T-helper 2 cell treated with Interferon-gamma antibody and Interleukin-4, amounts not matched to agents 5 μg/mL and 100 μg/mL, for 36 hours (primary cell): ENCODE measurements around the gene S100Z.
A peak's percentile ranks its signal among the peaks of the same experiment; 100 is the strongest.

ENCODE experiments used
- DNase-seq: peaks from one replicate; pipeline ENCODE4 v3.0.0; 2021; ENCODE audit warnings: low spot score
- H3K27ac Mint-ChIP-seq: one replicate; pipeline ENCODE4 v1.8.0; 2021; ENCODE audit warnings: mild to moderate bottlenecking, mixed read lengths
- H3K27me3 Mint-ChIP-seq: one replicate; pipeline ENCODE4 v1.8.0; 2021; ENCODE audit warnings: low read depth, mixed read lengths
- H3K36me3 Mint-ChIP-seq: one replicate; pipeline ENCODE4 v1.8.0; 2021; ENCODE audit warnings: low read depth, mixed read lengths
- H3K4me1 Mint-ChIP-seq: one replicate; pipeline ENCODE4 v1.8.0; 2021; ENCODE audit warnings: low read depth, mixed read lengths
- H3K4me3 Mint-ChIP-seq: one replicate; pipeline ENCODE4 v1.8.0; 2022; ENCODE audit warnings: mild to moderate bottlenecking, moderate library complexity, mixed read lengths
- H3K9me3 Mint-ChIP-seq: one replicate; pipeline ENCODE4 v1.8.0; 2021; ENCODE audit warnings: mixed read lengths

S100Z gene

GRCh38 chr5:76958991-76959767 is 109.4 kb downstream of the S100Z start:
- Mint-ChIP-seq H3K27ac (no peak overlapping the region), H3K4me3 (peak overlapping the region; percentile 57), H3K9me3 (no peaks in the 10 kb centered on the region), H3K36me3 (peaks cover 1% of the 10 kb centered on the region), H3K27me3 (peaks cover 55% of the 10 kb centered on the region), H3K4me1 (peaks cover 25% of the 10 kb centered on the region)
- no peak for DNase-seq

DNA sequence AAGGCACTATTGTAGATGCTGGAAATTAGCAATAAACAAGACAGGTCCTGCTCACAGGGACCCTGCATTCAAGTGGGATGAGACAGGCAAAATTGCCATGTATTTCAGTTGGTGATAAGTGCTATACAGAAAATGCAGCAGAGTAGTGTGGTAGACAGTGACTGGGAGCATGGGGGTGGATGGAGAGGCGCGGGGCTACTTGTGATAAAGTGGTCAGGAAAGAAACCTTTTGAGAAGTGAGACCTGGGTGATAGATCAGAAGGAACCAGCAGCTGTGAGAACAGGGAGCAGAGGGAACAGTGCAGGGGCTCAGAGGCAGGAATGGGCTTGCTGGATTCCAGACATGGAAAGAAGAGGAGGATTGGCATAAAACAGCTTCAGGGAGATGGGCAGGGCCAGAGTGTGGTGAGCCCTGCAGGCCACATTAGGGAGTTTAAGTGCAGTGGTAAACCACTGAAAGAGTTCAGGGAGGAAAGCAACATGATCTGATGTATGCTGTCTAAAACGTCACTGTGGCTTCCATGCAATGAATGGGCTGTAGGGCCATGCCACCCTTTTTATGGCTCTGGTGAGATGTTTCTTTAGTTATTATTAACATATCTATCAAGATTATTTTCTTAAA is 110.3 kb downstream of the S100Z start:
- Mint-ChIP-seq H3K27me3 (peaks cover 46% of the 10 kb centered on the region), H3K36me3 (peaks cover 1% of the 10 kb centered on the region), H3K27ac (no peak overlapping the region), H3K4me1 (peaks cover 25% of the 10 kb centered on the region), H3K4me3 (peak overlapping the region; percentile 57), H3K9me3 (no peaks in the 10 kb centered on the region)
- DNase-seq = peak; percentile 40

GRCh38 chr5:76964060-76964459 is 114.2 kb downstream of the S100Z start:
- Mint-ChIP-seq H3K27me3 (peaks cover 40% of the 10 kb centered on the region), H3K36me3 (no peaks in the 10 kb centered on the region), H3K4me3 (no peak overlapping the region), H3K9me3 (no peaks in the 10 kb centered on the region), H3K27ac (no peak overlapping the region), H3K4me1 (peaks cover 22% of the 10 kb centered on the region)
- no peak for DNase-seq
